GM12872 (cell line): ENCODE data around the gene CEACAM8.

ENCODE experiments used
- TF ChIP-seq, protein P1 (sequence below): IDR thresholded peaks from 3 replicates; pipeline ENCODE4 v1.5.1; 2011; ENCODE audit warnings: low read depth, mild to moderate bottlenecking, low read length, moderate library complexity; ENCODE audit not compliant: insufficient read depth

CEACAM8 gene

DNA sequence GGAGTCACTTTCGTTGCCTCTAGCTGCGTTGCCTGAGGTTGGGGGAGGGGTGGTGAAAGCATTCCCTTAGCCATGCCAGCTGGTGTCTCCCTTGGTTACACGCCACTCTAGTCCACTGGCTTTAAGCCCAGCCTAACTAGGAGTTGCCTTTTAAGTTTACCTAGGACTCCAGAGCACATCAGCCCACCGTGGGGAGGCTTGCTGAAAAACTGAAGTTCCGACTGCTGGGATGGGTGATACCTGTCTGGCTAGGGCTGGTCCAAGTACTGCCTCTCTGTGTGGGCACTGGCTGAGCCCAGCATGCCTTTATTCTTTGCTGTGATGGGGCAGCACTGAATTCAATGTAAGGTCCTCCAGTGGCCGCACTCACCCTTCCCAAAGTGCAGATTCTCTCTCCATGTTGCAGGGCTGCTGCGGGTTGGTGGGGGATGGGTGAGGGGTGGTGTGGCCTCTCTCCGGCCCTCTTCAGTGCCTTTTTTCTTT is 54.6 kb downstream of the CEACAM8 start:
- TF ChIP-seq, protein P1, sequence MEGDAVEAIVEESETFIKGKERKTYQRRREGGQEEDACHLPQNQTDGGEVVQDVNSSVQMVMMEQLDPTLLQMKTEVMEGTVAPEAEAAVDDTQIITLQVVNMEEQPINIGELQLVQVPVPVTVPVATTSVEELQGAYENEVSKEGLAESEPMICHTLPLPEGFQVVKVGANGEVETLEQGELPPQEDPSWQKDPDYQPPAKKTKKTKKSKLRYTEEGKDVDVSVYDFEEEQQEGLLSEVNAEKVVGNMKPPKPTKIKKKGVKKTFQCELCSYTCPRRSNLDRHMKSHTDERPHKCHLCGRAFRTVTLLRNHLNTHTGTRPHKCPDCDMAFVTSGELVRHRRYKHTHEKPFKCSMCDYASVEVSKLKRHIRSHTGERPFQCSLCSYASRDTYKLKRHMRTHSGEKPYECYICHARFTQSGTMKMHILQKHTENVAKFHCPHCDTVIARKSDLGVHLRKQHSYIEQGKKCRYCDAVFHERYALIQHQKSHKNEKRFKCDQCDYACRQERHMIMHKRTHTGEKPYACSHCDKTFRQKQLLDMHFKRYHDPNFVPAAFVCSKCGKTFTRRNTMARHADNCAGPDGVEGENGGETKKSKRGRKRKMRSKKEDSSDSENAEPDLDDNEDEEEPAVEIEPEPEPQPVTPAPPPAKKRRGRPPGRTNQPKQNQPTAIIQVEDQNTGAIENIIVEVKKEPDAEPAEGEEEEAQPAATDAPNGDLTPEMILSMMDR = no peak

DNA sequence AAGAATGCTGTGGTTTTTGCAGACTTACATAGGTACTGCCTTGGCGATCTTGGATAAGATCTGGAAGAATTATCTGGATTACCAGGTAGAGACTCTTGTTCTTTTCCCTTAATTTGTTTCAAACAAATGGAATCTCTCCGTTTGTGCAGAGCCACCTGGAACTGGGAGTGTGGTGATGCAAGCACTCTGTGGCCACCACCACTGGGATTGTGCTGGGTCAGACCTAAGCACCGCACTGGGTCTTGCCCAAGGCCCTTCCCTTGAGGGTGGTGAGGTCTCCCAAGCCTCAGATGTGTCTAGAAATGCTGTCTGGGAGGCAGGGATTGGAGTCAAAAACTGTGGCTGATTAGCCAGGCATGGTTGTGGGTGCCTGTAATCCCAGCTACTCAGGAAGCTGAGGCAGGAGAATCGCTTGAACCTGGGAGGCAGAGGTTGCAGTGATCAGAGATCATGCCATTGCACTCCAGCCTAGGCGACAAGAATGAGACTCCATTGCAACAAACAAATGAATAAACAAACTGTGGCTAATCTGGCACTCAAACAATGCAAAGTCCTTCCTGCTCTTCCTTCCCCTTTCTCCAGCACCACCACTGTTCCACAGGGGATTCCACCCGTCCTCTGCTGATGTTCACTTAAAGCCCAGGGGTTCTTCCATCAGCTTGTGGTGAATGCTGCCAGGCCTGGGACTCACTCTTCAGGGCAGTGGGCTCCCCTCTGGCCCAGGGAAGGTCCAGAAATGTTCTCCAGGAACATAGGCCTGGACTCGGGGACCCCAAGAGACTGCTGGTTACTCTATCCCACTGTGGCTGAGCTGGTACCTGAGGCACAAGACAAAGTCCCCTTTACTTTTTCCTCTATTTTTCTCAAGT is 55.6 kb downstream of the CEACAM8 start:
- TF ChIP-seq, protein P1 = no peak

DNA sequence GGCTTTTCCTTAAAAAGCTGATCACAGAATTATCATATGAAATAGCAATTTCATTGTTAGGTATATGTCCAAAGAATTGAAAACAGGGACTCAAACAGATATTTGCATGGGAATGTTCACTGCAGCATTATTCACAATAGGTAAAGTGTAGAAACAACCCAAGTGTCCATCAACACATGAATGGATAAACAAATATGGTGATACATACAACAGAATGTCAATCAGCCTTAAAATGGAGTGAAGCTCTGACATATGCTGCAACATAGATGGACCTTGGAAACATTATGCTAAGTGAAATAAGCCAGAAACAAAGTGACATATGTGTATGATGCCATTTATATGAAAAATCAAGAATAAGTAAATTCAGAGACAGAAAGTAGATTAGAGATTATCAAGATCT is 60.3 kb downstream of the CEACAM8 start:
- TF ChIP-seq, protein P1 = no peak

DNA sequence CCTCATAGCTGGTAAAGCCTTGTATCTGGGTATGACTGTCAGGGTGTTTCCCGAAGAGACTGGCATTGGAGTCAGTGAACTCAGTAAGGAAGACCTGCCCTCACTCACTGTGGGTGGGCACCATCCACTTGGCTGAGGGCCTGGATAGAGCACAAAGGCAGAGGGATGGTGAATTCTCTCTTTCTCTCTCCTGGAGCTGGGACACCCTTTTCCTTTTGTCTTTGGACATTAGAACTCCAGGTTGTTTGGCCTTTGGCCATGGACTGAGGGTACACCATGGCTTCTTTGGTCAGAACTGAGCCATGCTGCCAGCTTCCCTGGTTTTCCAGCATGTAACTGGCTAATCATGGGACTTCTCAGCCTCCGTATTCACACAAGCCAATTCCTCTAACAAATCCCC is 61.8 kb downstream of the CEACAM8 start:
- TF ChIP-seq, protein P1 = no peak

DNA sequence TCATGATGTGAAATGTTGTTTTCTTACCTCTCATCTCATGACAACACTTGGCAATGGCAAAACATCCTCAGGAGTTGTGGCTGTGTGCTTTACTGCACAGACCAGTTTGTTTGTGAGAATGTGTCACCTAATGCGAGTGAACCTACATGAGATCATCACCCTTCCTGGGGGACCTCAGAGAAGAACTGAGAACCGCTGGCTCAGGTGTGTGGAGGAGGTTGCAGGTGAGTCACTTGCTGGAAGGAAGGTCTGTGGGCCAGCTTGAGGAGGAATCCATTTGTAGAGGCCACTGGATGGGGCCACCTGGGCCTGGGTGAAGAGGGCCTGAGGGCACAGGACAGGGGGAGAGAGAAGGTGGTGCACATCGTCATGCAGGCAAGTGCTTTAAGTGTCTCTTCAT is 63.4 kb downstream of the CEACAM8 start:
- TF ChIP-seq, protein P1 = no peak
